Measurements from ENCODE around the gene CGAS.

The CGAS gene

GRCh38 chr6:73452107-73452461 lies at the start of gene CGAS:
CGAS (minus strand) TSS chr6:73452297; CDS start chr6:73452181, 116 bp downstream.
- no peak for TF ChIP-seq CTCF (conservative IDR thresholded peaks at IDR 0.05; ENCODE audit: low read depth)
- DNase-seq (ENCODE audit: low spot score) = peak; percentile 57
- H3K27ac ChIP-seq = peak within 1 kb of the TSS; percentile 96
- CTCF ChIA-PET = interaction anchor here (0.6 kb wide), 1 partner anchor 128 kb away, joined by 5 read pairs; no protein-coding TSS in a partner anchor
- POLR2A ChIA-PET (ENCODE audit: low non-redundant PET) = interaction anchor here (2.0 kb wide), 1 partner anchor 9 kb away, joined by 12 read pairs; the partner anchor contains the start of gene MTO1

GRCh38 chr6:73497915-73498314 lies 45.8 kb upstream of the CGAS start:
- ChIA-PET POLR2A (ENCODE audit: low non-redundant PET) (no interaction called here), CTCF (interaction anchor here (0.7 kb wide), 1 partner anchor 1192 kb away, joined by 4 read pairs; no protein-coding TSS in a partner anchor)
- no peak for DNase-seq (ENCODE audit: low spot score)

GRCh38 chr6:73491377-73491776 lies 39.3 kb upstream of the CGAS start:
- ChIA-PET POLR2A (ENCODE audit: low non-redundant PET) (no interaction called here), CTCF (no interaction called here)
- no peak for DNase-seq (ENCODE audit: low spot score)
- no peak overlapping the region for H3K27ac ChIP-seq
- TF ChIP-seq CTCF (conservative IDR thresholded peaks at IDR 0.05; ENCODE audit: low read depth) = no peak

More at GRCh38 chr6:73497915-73498314, 45.8 kb upstream of the CGAS start:
- no peak overlapping the region for H3K27ac ChIP-seq
- TF ChIP-seq CTCF (conservative IDR thresholded peaks at IDR 0.05; ENCODE audit: low read depth) = no peak

- H3K27ac ChIP-seq = no peak overlapping the region
- CTCF ChIA-PET = no interaction called here
- DNase-seq (ENCODE audit: low spot score) = no peak
- POLR2A ChIA-PET (ENCODE audit: low non-redundant PET) = no interaction called here
- no peak for TF ChIP-seq CTCF (conservative IDR thresholded peaks at IDR 0.05; ENCODE audit: low read depth)
Observed at GRCh38 chr6:73487473-73487872, 35.4 kb upstream of the CGAS start.

- no peak for TF ChIP-seq CTCF (conservative IDR thresholded peaks at IDR 0.05; ENCODE audit: low read depth)
- no peak for DNase-seq (ENCODE audit: low spot score)
- ChIA-PET POLR2A (ENCODE audit: low non-redundant PET) (no interaction called here), CTCF (interaction anchor here (0.7 kb wide), 1 partner anchor 131 kb away, joined by 3 read pairs; no protein-coding TSS in a partner anchor)
- no peak overlapping the region for H3K27ac ChIP-seq
Observed at GRCh38 chr6:73484438-73484837, 32.3 kb upstream of the CGAS start.

GRCh38 chr6:73481969-73482368 lies 29.9 kb upstream of the CGAS start:
- no peak for TF ChIP-seq CTCF (conservative IDR thresholded peaks at IDR 0.05; ENCODE audit: low read depth)
- DNase-seq (ENCODE audit: low spot score) = no peak
- POLR2A ChIA-PET (ENCODE audit: low non-redundant PET) = no interaction called here
- no peak overlapping the region for H3K27ac ChIP-seq
- CTCF ChIA-PET = no interaction called here

Data from RWPE1 (cell line).